ENCODE measurements around the gene SLC1A4.

- TF ChIP-seq CTCF (tag by site-specific recombination; IDR thresholded peaks at IDR 0.05) (no peak), ZNF10 (tag by site-specific recombination; IDR thresholded peaks at IDR 0.05) (no peak), ZBTB26 (tag by site-specific recombination; optimal IDR thresholded peaks at IDR 0.05) (no peak), OVOL3 (tag by site-specific recombination; IDR thresholded peaks at IDR 0.05) (no peak), ZNF324 (tag by site-specific recombination; IDR thresholded peaks at IDR 0.05) (no peak), ZSCAN4 (tag by site-specific recombination; IDR thresholded peaks at IDR 0.05) (no peak), ZNF292 (tag by site-specific recombination; IDR thresholded peaks at IDR 0.05; ENCODE audit: borderline replicate concordance, low read depth) (no peak), GLI2 (tag by site-specific recombination; IDR thresholded peaks at IDR 0.05; ENCODE audit: borderline replicate concordance, low read depth) (no peak), ZEB2 (tag by site-specific recombination; IDR thresholded peaks at IDR 0.05) (no peak), ZNF654 (tag by site-specific recombination; IDR thresholded peaks at IDR 0.05; ENCODE audit: low read depth) (no peak)
Measured at GRCh38 chr2:64972426-64972825, 16.8 kb upstream of the SLC1A4 start.

Data from HEK293 (cell line).